Stimulated activated naive CD4-positive, alpha-beta T cell treated with Interleukin-2 at 50 U/mL for 16 hours (primary cell): ENCODE results near the gene MCRIP1.

ENCODE experiments used
- DNase-seq: peaks from one replicate; lab custom pipeline; 2025; lab: John Stamatoyannopoulos, UW

MCRIP1 gene, protein sequence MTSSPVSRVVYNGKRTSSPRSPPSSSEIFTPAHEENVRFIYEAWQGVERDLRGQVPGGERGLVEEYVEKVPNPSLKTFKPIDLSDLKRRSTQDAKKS

DNA sequence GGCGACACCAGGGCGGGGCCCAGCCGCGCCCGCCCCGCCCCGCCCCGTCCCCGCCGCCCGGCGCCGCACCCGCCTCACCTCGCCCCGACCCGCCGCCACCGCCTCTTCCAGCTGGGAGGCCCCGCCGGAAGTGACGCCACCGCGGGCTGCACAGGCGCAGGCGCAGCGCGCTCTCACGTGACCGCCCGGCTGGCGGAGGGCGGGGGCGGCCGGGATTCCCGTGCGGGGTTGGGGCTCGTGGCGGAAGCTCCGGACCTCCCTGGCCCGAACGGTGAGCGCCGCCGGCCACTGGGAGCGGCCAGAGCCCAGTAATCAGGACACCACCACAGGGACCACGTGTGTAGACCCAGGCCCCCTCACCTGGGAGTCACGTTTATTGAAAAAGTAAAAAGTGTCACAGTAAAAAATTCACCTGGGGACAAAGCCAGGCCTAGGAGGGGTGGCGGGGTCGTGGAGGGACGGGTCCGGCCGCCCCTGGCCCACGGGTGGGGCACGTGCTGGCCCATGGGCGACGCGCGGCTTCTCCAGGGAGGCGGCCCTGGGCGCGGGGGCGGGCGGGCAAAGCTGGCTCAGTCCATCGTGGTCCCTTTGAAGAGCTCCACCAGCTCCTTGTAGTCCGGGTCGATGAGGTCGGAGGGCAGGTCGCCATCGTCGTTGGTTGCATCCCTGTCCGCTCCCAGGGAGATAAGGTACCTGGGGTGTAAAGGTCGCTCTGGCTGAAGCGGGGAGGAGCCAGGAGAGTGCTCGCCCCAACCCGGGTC is at the start of gene MCRIP1:
Gene MCRIP1, minus strand, starts transcription at position 132 of the 761 bp plus-strand sequence. CDS start 8,785 bp downstream, outside the sequence.
- DNase-seq = peak; percentile 92

DNA sequence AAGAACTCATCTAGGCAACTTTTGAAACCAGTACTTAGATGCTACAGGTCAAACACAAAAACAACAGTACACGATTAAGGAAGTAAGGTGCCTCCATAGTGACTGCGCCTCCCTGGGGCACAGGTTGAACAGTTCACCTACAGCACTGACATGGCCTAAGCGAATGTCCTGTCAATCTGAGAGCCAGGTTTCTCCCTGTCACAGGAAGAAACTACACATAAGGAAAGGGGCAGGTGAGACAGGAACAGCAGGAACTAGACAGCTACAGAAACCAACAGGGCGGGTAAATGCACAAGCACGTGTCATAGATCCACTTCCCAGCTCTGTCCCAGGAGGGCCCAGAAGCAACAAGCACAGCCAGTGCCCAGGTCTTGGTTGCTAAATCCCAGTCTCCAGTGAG is 46.0 kb upstream of the MCRIP1 start:
- DNase-seq = no peak

DNA sequence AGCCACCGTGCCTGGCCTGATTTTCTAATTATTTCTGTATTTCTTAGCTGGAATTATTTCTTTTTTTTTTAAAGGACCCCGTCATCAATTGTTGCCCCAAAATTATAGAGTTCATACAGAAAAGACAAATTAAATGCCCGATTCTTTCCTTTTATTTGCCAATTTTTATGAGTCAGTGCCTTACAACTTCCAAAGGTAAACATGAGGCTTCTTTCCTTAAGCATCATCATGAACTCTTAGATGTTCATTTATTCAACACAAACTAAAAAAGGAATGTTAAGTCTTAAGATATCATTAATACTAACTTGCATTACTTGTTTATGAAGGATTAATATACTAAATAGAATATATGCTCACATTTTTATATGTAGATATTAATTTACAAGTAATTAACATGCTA is 45.2 kb upstream of the MCRIP1 start:
- no peak for DNase-seq

DNA sequence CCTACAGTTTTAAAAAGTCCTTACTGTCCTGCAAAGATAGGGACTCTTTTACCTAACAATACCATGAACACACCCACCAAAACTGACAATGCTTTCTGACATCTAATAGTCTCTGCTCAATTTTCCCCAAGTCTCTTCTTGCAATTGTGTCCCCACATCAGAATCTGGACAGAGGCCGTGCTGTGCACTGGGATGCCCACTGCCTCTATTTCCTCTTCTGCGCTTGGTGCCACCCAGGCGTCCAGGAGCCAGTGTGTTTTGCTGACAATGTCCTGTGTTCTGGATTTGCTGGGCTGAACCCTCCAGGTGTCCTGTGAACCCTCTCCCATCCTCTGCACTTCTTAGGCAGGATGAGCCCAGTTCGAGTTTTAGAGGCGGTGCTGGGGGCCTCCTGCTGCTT is 44.5 kb upstream of the MCRIP1 start:
- no peak for DNase-seq

DNA sequence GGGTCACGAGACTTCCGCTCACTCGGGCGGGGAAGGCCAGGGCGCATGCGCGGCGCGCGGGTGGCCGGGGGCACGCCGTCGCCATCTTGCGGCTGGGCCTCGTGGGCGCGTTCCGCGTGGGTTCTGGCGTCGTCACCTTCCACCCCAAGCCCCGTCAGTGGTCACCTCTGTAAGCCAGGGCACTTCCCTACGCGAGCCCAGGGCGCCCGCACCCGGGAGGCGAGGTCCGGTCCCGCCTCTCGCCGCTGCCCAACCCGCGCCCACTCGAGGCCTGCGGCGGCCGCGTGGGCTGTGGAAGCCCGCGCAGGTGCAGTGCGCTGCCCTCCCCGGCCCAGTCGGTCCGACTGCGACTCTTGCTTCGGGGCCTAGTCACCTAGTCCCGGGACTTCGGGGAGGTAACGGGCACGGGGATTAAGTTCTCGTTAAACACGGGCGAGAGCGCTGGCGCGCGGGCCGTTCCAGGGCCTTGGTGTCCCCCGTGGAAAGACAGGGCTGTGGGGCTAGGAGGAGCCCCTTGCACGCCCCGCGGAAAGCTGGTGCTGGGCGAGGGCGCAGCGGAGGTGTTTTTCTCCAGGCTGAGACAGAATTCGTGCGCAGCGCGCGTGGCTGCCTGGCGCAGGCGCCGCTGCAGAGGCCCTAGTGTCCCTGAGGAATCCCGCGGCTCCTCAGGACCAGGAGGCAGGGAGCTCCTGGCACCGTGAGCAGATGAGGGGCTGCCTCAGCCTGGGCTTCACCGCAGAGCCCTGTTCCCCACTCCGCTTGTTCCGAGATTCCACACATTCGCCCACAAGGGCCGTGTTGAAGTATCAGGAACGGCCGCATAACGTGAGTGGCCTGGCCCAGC is 38.5 kb upstream of the MCRIP1 start:
- DNase-seq = peak; percentile 92

DNA sequence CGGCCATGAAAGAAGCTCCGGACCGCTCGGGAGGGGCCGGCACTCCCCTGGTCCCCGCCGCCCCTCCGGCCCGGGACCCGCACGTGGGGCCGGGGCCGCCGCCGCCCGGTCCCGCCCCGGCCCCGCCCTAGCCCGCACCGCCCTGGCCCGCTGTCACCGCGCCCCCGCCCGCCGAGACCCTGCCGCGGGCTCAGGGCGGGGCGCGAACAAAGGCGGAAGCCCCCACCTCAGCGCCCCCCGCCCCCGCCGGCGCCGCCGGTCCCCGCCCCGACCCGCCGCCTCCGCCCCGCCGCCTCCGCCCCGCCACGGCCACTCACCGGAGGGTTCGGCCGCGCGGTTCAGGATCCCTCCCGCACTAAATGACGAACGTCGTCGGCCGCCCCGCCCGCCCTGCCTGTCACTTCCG is 37.9 kb upstream of the MCRIP1 start, which contains the start of gene ARHGDIA:
Gene ARHGDIA, minus strand, starts transcription at position 357 of the 406 bp plus-strand sequence. CDS start 1,407 bp downstream, outside the sequence.
- no peak for DNase-seq

DNA sequence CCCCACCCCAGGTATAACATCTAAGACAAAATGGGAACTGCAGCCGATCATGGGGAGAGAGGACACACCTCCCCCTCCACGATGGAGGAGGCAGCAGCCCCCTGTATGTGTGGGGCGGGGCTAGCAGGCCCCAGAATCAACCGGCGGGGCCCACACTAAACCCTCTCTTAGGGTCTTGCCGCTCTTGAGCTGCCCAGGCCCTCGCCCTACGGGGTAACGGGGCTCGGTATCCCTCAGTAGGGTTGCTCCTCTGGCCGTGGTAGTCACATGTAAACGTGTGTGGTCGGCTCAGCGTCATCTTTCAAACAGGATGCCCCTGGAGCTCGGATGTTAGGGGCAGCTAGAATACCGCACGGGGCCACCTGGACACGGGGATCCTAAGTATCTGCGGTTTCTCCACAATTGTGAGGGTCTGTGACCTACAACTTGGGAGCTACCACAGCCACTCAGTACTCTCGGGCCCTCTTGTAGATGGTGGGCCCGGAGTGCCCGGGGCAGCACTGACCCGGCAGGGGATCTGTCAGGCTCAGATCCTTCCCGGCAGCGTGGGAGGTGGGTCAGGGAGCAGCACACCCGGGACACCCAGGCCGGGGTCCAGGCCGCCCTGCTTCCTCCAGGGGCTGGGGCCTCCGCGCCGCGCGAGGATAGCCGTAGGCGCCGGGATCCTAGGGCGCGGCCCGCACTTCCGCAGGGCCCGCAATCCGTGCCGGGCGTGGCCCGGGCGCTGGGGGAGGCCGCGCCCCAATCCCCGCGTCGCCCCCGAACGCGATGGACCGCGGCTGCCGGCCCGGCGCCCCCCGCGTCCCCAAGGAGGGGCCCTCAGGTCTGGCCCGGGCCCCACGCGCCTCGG is 37.3 kb upstream of the MCRIP1 start:
- DNase-seq = no peak

DNA sequence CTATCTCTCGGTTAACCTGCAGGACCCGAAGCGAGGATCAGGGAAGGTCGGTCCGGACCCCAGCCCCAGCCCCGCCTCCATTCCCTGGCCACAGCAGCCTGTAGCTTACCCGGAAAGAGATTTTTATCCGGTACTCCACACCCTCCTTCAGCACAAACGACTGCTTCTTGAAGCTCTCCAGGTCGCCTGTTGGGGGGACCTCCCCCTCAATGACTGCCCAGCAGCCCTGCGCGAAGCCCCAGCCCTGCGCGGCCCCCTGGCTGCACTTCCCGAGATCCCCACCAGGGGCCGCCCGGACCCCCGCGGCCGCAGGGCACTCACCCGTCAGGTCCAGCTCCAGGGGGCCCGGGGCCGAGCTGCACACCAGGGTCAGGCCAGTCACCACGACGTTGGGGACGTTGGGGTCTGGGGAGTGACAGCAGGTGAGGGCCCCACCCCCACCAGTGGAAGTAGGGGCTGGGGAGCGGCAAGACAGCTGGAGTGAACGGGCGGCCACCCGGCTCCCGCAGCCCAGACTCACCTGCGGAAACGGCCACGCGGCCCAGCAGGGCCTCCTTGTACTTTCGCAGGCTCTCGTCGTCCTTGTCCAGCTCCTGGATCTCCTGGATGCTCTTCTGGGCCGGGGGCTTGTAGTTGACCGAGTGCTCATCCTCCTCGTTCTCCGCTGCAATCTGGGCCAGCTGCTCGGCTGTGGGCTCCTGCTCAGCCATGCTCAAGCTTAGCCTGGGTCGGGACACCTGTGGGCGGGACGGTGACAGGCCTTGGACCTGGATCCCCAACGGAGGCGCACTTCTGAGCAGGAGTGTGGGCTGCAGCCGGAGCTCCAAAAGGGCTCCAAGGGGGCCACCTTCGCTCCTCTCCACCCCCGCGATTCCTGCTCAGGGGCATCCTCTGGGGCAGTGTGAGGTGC is 36.4 kb upstream of the MCRIP1 start:
- DNase-seq = peak; percentile 40

DNA sequence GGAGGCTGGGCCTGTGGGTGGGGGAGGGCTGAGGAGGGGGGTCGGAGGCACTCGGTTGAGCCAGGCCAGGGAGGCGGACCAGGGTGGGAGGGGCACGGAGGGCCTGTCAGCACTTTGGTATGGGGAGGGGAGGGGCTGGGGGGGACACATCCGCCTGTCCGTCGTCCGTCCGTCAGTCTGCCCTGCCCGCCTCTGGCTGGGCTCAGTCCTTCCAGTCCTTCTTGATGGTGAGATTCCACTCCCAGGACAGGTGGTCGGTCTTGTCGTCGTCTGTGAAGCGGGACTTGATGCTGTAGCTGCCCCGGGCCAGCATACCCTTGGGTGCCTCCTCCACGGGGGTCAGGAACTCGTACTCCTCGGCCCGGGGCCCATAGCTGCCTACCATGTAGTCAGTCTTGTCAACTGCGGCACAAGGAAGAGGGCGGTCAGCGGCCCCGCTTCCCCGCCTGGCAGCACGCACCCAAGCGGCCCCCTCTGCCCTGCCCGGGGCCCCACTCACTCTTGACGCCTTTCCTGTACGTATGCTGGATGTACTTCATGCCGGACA is 35.7 kb upstream of the MCRIP1 start:
- no peak for DNase-seq

DNA sequence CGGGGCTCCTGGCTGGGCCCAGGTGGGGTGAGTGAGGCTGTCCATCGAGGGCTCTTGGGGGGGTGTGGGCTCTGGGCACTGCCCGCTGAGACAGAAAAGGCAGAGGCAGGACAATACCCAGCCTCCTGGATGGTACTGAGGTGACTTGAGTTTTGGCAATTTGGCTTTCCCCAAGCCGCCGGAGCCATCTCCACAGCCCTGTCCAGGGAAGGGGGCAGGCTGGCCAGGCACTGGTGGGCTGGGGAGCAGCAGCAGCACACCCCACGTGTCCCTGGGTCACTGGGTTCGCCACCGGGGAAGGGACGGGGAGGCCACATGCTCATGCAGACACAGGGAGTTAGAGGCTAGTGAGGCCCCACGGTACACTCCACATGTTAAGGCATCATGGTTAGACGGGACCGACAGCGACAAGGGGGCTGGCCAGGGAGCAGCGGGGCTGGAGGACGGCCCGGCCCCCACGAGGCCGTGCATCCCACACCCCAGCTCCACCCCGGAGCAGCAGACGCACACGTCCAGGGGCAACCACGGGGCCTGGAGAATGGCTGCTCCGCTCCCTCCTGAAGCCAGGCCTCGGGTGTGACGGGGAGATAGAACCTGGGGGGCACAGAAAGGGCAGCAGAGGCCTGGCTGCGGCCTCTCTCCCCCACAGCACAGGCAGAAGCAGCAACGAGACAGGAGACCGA is 35.0 kb upstream of the MCRIP1 start:
- no peak for DNase-seq

DNA sequence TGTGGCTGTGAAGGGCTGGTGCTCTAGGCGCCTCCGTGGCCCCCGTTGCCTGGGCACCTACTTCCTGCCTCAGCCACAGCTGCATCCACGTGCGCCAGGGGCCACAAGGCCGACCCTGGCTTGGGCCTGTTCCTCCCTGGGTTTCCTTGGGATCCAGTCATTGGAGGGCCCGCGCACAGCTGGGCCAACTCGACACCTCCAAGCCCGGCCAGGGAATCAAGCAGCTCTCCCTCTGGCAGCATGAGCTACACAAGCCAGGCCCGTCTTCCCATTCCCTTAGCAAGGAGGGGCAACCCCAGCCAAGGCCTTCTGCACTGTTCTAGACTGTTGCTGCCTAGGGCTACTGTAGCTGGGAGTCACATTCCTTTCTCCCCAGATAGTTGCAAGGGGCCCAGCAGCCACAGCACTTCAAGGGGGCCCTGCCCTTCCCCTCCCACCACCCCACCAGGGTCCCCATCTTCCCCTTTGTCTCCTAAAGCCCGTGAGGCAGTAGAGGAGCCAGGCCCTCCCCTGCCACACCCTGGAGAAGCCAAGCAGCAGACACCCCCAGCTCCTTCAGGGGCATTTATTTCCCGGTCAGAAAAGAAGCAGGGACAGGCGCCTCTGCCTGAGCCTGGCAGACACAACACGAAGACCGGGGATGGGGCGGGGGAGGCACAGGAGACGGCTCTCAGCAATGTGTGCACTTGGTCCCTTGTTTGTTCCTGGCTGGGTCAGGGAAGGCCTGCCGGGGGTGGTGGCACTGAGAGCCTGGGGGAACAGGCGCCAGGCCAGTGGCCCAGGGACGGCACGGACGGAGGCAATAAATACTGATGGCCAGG is 34.3 kb upstream of the MCRIP1 start:
- no peak for DNase-seq

DNA sequence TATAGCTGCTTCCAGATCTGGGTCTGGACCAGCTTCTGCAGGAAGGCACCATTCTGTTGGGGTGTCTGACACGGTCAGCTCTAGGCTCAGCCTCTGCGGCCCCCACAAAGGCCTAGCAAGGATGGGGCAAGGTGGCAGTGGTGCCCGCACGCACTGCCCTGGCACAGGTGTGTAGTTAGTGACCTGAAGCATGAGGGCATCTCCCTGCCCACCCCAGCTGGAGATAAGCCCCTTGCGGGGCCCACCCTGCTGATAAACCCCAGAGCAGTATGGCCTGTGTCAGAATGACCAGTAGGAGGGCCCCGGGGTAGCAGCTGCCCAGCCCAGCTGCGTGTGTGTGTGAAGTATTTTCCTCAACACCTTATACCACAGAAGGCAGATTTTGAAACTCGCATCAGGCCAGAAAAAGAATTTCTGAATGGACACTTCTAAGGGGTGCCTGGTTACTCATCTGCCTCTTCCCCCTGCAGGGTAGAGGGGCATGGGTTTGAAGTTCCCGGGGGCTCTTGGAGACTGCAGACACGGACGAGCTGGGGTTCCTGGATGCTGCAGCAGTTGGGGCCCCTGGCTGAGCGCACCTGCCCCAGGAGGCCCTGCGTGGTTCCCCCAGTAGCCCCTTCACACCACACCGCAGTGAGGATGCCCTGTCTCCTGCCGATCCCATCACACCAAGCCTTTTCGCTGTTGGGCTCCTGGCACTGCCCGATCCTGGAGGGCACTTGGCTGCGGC is 33.5 kb upstream of the MCRIP1 start:
- no peak for DNase-seq

DNA sequence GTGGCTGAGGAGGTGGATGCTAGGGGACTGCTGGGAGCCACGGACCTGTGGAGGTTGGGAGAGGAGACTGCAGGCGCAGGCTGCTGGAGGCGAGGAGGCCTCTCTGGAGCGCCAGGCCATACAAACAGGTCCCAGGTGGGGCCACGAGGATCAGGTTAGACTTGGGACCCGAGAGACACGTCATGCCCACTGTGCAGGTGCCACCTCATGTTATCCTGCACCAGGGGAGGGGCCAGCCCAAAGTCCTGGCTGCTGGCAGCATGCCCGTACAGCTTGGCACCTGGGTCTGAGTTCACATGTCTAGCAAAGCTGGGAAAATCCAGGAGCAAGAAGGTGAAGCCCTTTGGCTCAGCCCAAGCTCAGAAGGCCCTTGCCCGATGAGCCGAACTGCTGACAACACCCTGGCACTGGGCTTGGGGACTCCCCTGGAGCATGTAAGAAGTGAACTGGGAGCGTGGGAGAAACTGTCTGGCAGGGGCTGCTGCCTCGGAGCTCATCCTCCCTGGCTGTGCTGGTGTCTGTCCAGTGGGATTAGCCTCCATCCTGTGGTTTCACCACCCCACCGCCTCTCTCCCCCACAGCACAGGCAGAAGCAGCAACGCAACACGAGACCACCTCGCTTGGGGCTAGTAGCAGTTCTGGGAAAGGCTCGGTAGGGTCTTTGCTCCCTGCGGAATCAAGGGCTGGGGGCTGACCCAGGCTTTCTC is 32.8 kb upstream of the MCRIP1 start:
- no peak for DNase-seq

DNA sequence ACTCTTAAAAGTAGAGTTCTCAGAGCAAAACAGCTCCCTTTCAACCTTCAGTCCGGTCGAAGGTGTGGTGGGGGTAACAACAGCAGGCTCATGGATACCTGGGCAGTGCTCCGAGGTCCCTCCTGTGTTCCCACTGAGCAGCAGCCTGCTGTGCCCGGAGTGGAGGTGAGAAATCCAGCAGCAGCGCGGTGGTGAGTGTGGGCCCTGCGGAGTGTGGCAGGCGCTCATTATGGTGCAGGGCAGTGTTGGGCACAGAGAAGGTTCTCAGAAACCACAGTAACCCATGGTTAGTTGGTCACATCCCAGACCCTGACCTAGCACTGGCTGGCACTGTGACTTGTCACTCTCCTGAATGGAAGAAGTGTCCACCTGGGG is 32.3 kb upstream of the MCRIP1 start:
- no peak for DNase-seq

DNA sequence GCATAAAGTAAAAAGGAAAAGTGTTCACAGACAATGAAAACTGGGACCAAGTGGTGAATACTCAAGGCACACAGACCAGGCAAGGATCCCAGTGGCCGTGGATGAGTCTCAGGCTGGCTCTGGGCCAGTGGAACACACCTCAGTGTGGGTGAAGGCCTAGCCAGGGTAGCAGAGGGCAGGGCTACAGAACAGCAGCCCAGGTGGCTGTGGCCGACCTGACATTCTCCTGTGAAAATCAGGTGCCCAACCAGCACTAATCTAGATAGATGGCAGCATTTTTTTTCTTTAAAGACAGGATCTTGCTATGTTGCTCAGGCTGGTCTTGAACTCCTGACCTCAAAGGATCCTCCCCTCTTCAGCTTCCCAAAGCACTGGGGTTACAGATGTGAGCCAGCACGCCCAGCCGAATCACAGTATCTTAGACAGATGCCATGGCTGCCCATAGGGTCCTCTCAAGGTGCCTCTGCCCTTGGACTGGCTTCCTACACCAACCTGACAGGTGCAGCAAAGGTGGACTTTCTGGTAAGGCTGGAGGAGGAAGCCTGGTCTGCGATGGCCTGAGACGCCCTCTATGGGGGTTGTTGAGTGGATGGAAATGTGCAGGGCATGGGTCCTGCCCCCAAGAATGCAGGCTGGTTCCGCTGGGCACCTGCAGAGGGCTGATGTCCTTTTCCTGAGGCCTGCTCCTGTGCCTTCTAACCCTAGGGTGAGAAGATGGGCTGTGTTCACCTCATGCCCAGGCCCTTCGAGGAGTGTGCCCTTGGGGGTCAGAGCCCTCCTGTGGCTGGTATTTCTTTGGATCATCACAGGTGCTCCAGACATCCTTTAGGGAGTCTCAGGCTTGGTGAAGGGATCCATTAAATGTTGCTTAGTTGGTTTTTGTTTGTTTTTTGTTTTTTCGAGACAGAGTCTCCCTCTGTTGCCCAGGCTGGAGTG is 31.0 kb upstream of the MCRIP1 start:
- DNase-seq = no peak

DNA sequence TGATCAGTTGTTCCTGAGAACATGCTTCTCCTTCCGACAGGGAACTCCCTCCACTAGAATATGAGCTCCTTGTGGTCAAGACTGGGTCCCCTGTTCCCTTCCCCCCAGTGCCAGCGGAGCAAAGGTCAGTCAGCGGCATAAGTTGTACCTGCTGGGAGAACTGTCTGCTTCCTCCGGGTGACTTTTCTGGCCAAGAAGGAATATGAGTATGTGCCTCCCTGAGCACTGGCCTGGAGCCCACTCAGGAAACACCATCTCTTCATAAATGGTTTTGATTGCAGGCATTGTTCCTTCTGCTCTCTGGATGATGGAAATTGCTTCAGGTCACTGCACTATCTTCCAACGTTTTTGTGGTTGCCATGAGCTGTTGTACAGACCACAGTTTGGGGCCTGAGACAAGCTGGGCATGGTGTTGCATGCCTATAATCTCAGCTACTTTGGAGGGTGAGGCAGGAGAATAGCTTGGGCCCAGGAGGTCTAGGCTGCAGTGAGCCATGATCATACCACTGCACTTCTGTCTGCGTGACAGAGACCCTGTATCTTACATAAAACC is 30.1 kb upstream of the MCRIP1 start:
- DNase-seq = no peak
